GM23338 (cell line): ENCODE data around the gene CASP1. TPM values are rescaled to one million over a fixed set of nuclear protein-coding genes. Genes with fewer than 3 reads are reported as not detected.

Source experiments
- ATAC-seq: fragments of 200-7000 bp; cut with Tn5 transposase; 3 replicates; pipeline ENCODE4 v1.9.1; 2020
- DNase-seq: peaks from one replicate; pipeline ENCODE4 v3.0.0-alpha.2; 2015; ENCODE audit warnings: low spot score
- H2AFZ ChIP-seq: fragments of 200-600 bp; sonication (generic); 2 replicates; pipeline ENCODE4 v1.8.0; 2016; ENCODE audit warnings: antibody characterized with exemption, mild to moderate bottlenecking, moderate library complexity
- H3F3A ChIP-seq: fragments of 200-600 bp; sonication (generic); replicated peaks from 2 replicates; pipeline ENCODE4 v1.8.0; 2017; ENCODE audit warnings: antibody characterized with exemption, mixed run types, low read depth
- H3K27ac ChIP-seq: fragments of 200-600 bp; sonication (generic); 2 replicates; pipeline ENCODE4 v1.6.1; 2016; ENCODE audit warnings: low read depth
- H3K27me3 ChIP-seq: fragments of 200-600 bp; sonication (generic); 2 replicates; pipeline ENCODE4 v1.8.0; 2016; ENCODE audit warnings: mild to moderate bottlenecking, mixed run types, moderate library complexity; ENCODE audit not compliant: insufficient read depth
- H3K36me3 ChIP-seq: fragments of 200-600 bp; sonication (generic); 2 replicates; pipeline ENCODE4 v1.8.0; 2016; ENCODE audit warnings: mild to moderate bottlenecking; ENCODE audit not compliant: insufficient read depth
- H3K4me1 ChIP-seq: fragments of 200-600 bp; sonication (generic); 2 replicates; pipeline ENCODE4 v1.8.0; 2016; ENCODE audit warnings: mild to moderate bottlenecking, moderate library complexity; ENCODE audit not compliant: insufficient read depth
- H3K4me2 ChIP-seq: fragments of 200-600 bp; sonication (generic); 2 replicates; pipeline ENCODE4 v1.7.1; 2017; ENCODE audit warnings: mixed run types
- H3K4me3 ChIP-seq: fragments of 200-600 bp; sonication (generic); 2 replicates; pipeline ENCODE4 v1.6.1; 2016; ENCODE audit warnings: mixed run types
- H3K79me2 ChIP-seq: fragments of 200-600 bp; sonication (generic); replicated peaks from 2 replicates; pipeline ENCODE4 v1.8.0; 2017; ENCODE audit warnings: mild to moderate bottlenecking; ENCODE audit not compliant: insufficient read depth
- H3K9me2 ChIP-seq: fragments of 200-600 bp; sonication (generic); 2 replicates; pipeline ENCODE4 v1.8.0; 2017; ENCODE audit not compliant: insufficient read depth
- H4K20me1 ChIP-seq: fragments of 200-600 bp; sonication (generic); replicated peaks from 2 replicates; pipeline ENCODE4 v1.8.0; 2017; ENCODE audit warnings: mild to moderate bottlenecking; ENCODE audit not compliant: insufficient read depth
- H3K27ac Mint-ChIP-seq: 2 replicates; pipeline ENCODE4 v1.8.0; 2020; ENCODE audit warnings: inconsistent platforms, mild to moderate bottlenecking, moderate library complexity, mixed read lengths
- H3K27me3 Mint-ChIP-seq: 3 replicates; pipeline ENCODE4 v1.8.0; 2022; ENCODE audit warnings: low read depth, mild to moderate bottlenecking, moderate library complexity, mixed read lengths, inconsistent platforms; ENCODE audit not compliant: insufficient read depth, poor library complexity
- H3K36me3 Mint-ChIP-seq: 3 replicates; pipeline ENCODE4 v1.8.0; 2021; ENCODE audit warnings: low read depth, mild to moderate bottlenecking, inconsistent platforms, moderate library complexity, mixed read lengths
- H3K4me1 Mint-ChIP-seq: 3 replicates; pipeline ENCODE4 v1.8.0; 2020; ENCODE audit warnings: mild to moderate bottlenecking, inconsistent platforms, mixed read lengths
- H3K4me3 Mint-ChIP-seq: 3 replicates; pipeline ENCODE4 v1.8.0; 2021; ENCODE audit warnings: moderate library complexity, mild to moderate bottlenecking, inconsistent platforms, mixed read lengths
- H3K9me3 Mint-ChIP-seq: 3 replicates; pipeline ENCODE4 v1.8.0; 2020; ENCODE audit warnings: moderate library complexity, mild to moderate bottlenecking, inconsistent platforms, mixed read lengths
- CREB1 ChIP-seq: fragments of 250-450 bp; sonication (Bioruptor Pico); IDR thresholded peaks from 2 replicates; pipeline ENCODE4 v1.5.0; 2020; ENCODE audit warnings: low read depth, mild to moderate bottlenecking, moderate library complexity
- EZH2 ChIP-seq: fragments of 200-600 bp; sonication (generic); IDR thresholded peaks from one replicate; pipeline ENCODE4 v1.8.0; 2017; ENCODE audit warnings: antibody characterized with exemption, mild to moderate bottlenecking, low read depth; ENCODE audit not compliant: unreplicated experiment
- EZH2phosphoT487 ChIP-seq: fragments of 200-600 bp; sonication (generic); IDR thresholded peaks from one replicate; pipeline ENCODE4 v1.8.1; 2018; ENCODE audit warnings: antibody characterized with exemption; ENCODE audit not compliant: unreplicated experiment
- JUNB ChIP-seq: IDR thresholded peaks from one replicate; pipeline ENCODE4 v1.6.1; 2016; ENCODE audit warnings: antibody characterized with exemption; ENCODE audit not compliant: unreplicated experiment
- NANOG ChIP-seq: IDR thresholded peaks from 2 replicates; pipeline ENCODE4 v1.6.1; 2016; ENCODE audit warnings: antibody characterized with exemption, borderline replicate concordance
- STAT1 ChIP-seq: IDR thresholded peaks from one replicate; pipeline ENCODE4 v1.6.1; 2016; ENCODE audit warnings: antibody characterized with exemption; ENCODE audit not compliant: unreplicated experiment
- ZNF114 ChIP-seq: fragments of 250-450 bp; sonication (Bioruptor Pico); IDR thresholded peaks from 2 replicates; pipeline ENCODE4 v1.5.0; 2020; ENCODE audit warnings: mild to moderate bottlenecking, moderate library complexity
- ZNF331 ChIP-seq: fragments of 250-450 bp; sonication (Bioruptor Pico); IDR thresholded peaks from 2 replicates; pipeline ENCODE4 v1.5.0; 2020; ENCODE audit warnings: low read depth, mild to moderate bottlenecking, moderate library complexity
- polyA plus RNA-seq: library from polyadenylated mRNA; unstranded; fragments of >200 nt; fragmentation: Nextera tagmentation; extraction: Ambion mirVana; gene quantifications from 2 replicates; pipeline ENCODE4 v1.2.1, GENCODE V29; 2016
- total RNA-seq: library from RNA; depleted of rRNA; stranded (reverse); fragments of >200 nt; shearing (Covaris generic); gene quantifications from 2 replicates; pipeline ENCODE4 v1.2.3, GENCODE V29; 2014
- TF ChIP-seq, protein P1 (sequence below): IDR thresholded peaks from one replicate; pipeline ENCODE4 v1.6.1; 2018; ENCODE audit warnings: antibody characterized with exemption; ENCODE audit not compliant: unreplicated experiment
- TF ChIP-seq, protein P2 (sequence below), 2 experiments: fragments of 200-600 bp in 1 of 2; sonication (generic) in 1 of 2; conservative IDR thresholded peaks; 2 replicates each; pipeline versions ENCODE4 v1.5.1 to v1.6.1; 2016 to 2017; ENCODE audit warnings: antibody characterized with exemption in 2 of 2, low read depth in 2 of 2, mild to moderate bottlenecking in 2 of 2, moderate library complexity in 1 of 2

Gene CASP1
- total and polyA plus RNA-seq, 2 experiments from 2014 or later = 0.10 TPM; not detected in 1

DNA sequence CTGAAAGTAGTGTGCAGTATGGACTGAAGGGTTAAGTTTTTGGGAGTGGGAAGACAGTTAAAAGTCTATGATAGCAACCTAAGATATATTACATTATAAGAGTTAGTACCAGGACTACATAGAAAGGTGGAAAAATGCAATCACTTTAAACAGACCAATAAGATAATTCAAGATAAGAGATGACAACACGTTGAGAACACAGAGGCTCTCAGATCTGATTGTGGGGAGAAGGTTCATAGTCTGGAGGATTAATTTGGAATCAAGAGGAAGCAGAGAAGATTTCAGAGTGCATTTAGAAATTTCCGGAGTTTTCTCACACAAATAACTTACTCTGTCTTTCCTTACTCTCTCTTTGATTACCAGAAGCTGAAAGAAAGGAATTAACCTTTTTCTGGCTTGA, 12.4 kb downstream of the CASP1 start:
- TF ChIP-seq, protein P1, sequence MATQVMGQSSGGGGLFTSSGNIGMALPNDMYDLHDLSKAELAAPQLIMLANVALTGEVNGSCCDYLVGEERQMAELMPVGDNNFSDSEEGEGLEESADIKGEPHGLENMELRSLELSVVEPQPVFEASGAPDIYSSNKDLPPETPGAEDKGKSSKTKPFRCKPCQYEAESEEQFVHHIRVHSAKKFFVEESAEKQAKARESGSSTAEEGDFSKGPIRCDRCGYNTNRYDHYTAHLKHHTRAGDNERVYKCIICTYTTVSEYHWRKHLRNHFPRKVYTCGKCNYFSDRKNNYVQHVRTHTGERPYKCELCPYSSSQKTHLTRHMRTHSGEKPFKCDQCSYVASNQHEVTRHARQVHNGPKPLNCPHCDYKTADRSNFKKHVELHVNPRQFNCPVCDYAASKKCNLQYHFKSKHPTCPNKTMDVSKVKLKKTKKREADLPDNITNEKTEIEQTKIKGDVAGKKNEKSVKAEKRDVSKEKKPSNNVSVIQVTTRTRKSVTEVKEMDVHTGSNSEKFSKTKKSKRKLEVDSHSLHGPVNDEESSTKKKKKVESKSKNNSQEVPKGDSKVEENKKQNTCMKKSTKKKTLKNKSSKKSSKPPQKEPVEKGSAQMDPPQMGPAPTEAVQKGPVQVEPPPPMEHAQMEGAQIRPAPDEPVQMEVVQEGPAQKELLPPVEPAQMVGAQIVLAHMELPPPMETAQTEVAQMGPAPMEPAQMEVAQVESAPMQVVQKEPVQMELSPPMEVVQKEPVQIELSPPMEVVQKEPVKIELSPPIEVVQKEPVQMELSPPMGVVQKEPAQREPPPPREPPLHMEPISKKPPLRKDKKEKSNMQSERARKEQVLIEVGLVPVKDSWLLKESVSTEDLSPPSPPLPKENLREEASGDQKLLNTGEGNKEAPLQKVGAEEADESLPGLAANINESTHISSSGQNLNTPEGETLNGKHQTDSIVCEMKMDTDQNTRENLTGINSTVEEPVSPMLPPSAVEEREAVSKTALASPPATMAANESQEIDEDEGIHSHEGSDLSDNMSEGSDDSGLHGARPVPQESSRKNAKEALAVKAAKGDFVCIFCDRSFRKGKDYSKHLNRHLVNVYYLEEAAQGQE = no peak
- TF ChIP-seq ZNF331 (no peak), CREB1 (no peak)
- TF ChIP-seq, protein P2, sequence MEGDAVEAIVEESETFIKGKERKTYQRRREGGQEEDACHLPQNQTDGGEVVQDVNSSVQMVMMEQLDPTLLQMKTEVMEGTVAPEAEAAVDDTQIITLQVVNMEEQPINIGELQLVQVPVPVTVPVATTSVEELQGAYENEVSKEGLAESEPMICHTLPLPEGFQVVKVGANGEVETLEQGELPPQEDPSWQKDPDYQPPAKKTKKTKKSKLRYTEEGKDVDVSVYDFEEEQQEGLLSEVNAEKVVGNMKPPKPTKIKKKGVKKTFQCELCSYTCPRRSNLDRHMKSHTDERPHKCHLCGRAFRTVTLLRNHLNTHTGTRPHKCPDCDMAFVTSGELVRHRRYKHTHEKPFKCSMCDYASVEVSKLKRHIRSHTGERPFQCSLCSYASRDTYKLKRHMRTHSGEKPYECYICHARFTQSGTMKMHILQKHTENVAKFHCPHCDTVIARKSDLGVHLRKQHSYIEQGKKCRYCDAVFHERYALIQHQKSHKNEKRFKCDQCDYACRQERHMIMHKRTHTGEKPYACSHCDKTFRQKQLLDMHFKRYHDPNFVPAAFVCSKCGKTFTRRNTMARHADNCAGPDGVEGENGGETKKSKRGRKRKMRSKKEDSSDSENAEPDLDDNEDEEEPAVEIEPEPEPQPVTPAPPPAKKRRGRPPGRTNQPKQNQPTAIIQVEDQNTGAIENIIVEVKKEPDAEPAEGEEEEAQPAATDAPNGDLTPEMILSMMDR (conservative IDR thresholded peaks at IDR 0.05; ENCODE audit: low read depth in 2 of 2) = no peak
- Histone ChIP-seq H3F3A (no peaks in the 10 kb centered on the region), H3K4me3 (no peak overlapping the region), H2AFZ (peak overlapping the region; percentile 70), H3K36me3 (no peaks in the 10 kb centered on the region), H3K79me2 (no peaks in the 10 kb centered on the region), H3K27me3 (no peaks in the 10 kb centered on the region), H4K20me1 (no peaks in the 10 kb centered on the region), H3K27ac (no peak overlapping the region), H3K9me2 (no peaks in the 10 kb centered on the region), H3K4me2 (no peak overlapping the region), H3K4me1 (no peaks in the 10 kb centered on the region)
- H3K27ac Mint-ChIP-seq = peak overlapping the region; percentile 26; the same call in 1 of the 2 replicates
- H3K27me3 Mint-ChIP-seq = no peaks in the 10 kb centered on the region
- DNase-seq (no peak), ATAC-seq (no peak)
- no peak overlapping the region for H3K4me3 Mint-ChIP-seq
- peaks cover 2% of the 10 kb centered on the region; the same call in 2 of the 3 replicates for H3K36me3 Mint-ChIP-seq
- peaks cover 3% of the 10 kb centered on the region; the same call in 2 of the 3 replicates for H3K9me3 Mint-ChIP-seq
- H3K4me1 Mint-ChIP-seq = no peaks in the 10 kb centered on the region

DNA sequence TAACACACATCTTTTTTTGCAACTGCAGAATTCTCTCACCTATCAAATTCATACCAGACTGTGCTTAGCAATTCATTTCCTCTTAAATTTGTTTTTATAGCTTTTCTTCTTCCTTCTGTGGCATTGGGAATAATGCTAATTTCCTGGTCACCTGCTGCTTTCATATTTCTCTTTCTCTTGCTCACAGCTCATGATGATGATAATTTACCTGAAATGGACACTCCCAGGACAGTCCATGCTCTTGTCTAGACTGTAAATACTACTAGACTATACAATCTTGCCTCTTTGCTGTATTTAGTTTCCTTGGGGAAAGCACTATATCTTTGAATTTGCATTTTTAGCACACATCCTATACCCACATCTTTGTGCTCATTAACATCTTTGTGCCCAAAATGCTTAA, 27.5 kb downstream of the CASP1 start:
- Mint-ChIP-seq H3K27ac (no peak overlapping the region), H3K4me3 (no peak overlapping the region), H3K36me3 (no peaks in the 10 kb centered on the region), H3K27me3 (no peaks in the 10 kb centered on the region), H3K9me3 (no peaks in the 10 kb centered on the region), H3K4me1 (no peaks in the 10 kb centered on the region)
- Histone ChIP-seq H3K9me2 (no peaks in the 10 kb centered on the region), H3K4me1 (no peaks in the 10 kb centered on the region), H3K4me3 (no peak overlapping the region), H2AFZ (no peak overlapping the region), H3K27me3 (no peaks in the 10 kb centered on the region), H3F3A (no peaks in the 10 kb centered on the region), H3K36me3 (no peaks in the 10 kb centered on the region), H3K4me2 (no peak overlapping the region), H3K27ac (no peak overlapping the region), H4K20me1 (no peaks in the 10 kb centered on the region), H3K79me2 (no peaks in the 10 kb centered on the region)
- ATAC-seq (no peak), DNase-seq (no peak)
- TF ChIP-seq EZH2 = no peak
- TF ChIP-seq, protein P2 (conservative IDR thresholded peaks at IDR 0.05; ENCODE audit: low read depth in 2 of 2) = no peak
- TF ChIP-seq JUNB = no peak
- TF ChIP-seq STAT1 = no peak
- TF ChIP-seq, protein P1 = no peak
- no peak for TF ChIP-seq ZNF331
- no peak for TF ChIP-seq NANOG
- TF ChIP-seq EZH2phosphoT487 = no peak
- TF ChIP-seq ZNF114 (CRISPR knock-in tag) = no peak
